MV-4-11 (cell line): Measurements from ENCODE around the gene USP10.

Experiments used
- DNase-seq: peaks from one replicate; lab custom pipeline; 2025; lab: John Stamatoyannopoulos, UW

USP10 gene

GRCh38 chr16:84699712-84700445 lies at the start of gene USP10:
USP10 (plus strand) TSS chr16:84700000; CDS start chr16:84700091, 91 bp downstream.
- peak; percentile 58 for DNase-seq

GRCh38 chr16:84650062-84650991 lies 49.5 kb upstream of the USP10 start:
- no peak for DNase-seq

- DNase-seq, result peak; percentile 70
Observed at GRCh38 chr16:84652566-84652965, 47.2 kb upstream of the USP10 start.

GRCh38 chr16:84654238-84654637 lies 45.6 kb upstream of the USP10 start:
- no peak for DNase-seq

GRCh38 chr16:84654998-84655397 lies 44.8 kb upstream of the USP10 start:
- DNase-seq, result no peak

- no peak for DNase-seq
Observed at GRCh38 chr16:84656649-84657048, 43.2 kb upstream of the USP10 start.

GRCh38 chr16:84657229-84657837 lies 42.5 kb upstream of the USP10 start:
- DNase-seq, result no peak

- no peak for DNase-seq
Observed at GRCh38 chr16:84658690-84659089, 41.1 kb upstream of the USP10 start.

- DNase-seq, result no peak
Observed at GRCh38 chr16:84659656-84660300, 40.0 kb upstream of the USP10 start.

GRCh38 chr16:84660973-84661372 lies 38.8 kb upstream of the USP10 start:
- DNase-seq, result no peak

GRCh38 chr16:84661418-84662060 lies 38.3 kb upstream of the USP10 start:
- DNase-seq, result no peak

- DNase-seq, result no peak
Observed at GRCh38 chr16:84662471-84662870, 37.3 kb upstream of the USP10 start.

- DNase-seq, result no peak
Observed at GRCh38 chr16:84663433-84664101, 36.2 kb upstream of the USP10 start.

GRCh38 chr16:84665359-84665758 lies 34.4 kb upstream of the USP10 start:
- DNase-seq, result no peak

- no peak for DNase-seq
Observed at GRCh38 chr16:84665843-84666242, 34.0 kb upstream of the USP10 start.

- DNase-seq, result no peak
Observed at GRCh38 chr16:84667600-84668309, 32.0 kb upstream of the USP10 start.

GRCh38 chr16:84670063-84670462 lies 29.7 kb upstream of the USP10 start:
- DNase-seq, result no peak

- DNase-seq, result peak; percentile 61
Observed at GRCh38 chr16:84672276-84673202, 27.3 kb upstream of the USP10 start.

- peak; percentile 54 for DNase-seq
Observed at GRCh38 chr16:84673203-84673535, 26.6 kb upstream of the USP10 start.
